Measurements from ENCODE around the gene SKIC2.
"Not testable (repeated sequence)": the region's sequence is repeated elsewhere in the genome, so short reads cannot be mapped to it uniquely, and the experiment has no call there.

Gene SKIC2

GRCh38 chr6:31969712-31970603 is 11.0 kb downstream of the SKIC2 start:
- no peaks in the 10 kb centered on the region for H3K27me3 Mint-ChIP-seq (ENCODE audit: low read depth)
- no peaks in the 10 kb centered on the region for H3K9me3 Mint-ChIP-seq
- peaks cover 28% of the 10 kb centered on the region for H3K36me3 Mint-ChIP-seq (ENCODE audit: low read depth)

GRCh38 chr6:31970604-31971271 is 11.8 kb downstream of the SKIC2 start:
- Mint-ChIP-seq H3K9me3 (no peaks in the 10 kb centered on the region), H3K4me3 (peak overlapping the region; percentile 95), H3K27me3 (ENCODE audit: low read depth) (no peaks in the 10 kb centered on the region)

More at GRCh38 chr6:31969712-31970603, 11.0 kb downstream of the SKIC2 start:
- Mint-ChIP-seq H3K4me3 (peak overlapping the region; percentile 58), H3K27ac (peak overlapping the region; percentile 73), H3K4me1 (ENCODE audit: low read depth) (peaks cover 26% of the 10 kb centered on the region)

GRCh38 chr6:31971279-31971992 is 12.5 kb downstream of the SKIC2 start:
- H3K4me1 Mint-ChIP-seq (ENCODE audit: low read depth) = peaks cover 26% of the 10 kb centered on the region
- peaks cover 20% of the 10 kb centered on the region for H3K36me3 Mint-ChIP-seq (ENCODE audit: low read depth)
- H3K27me3 Mint-ChIP-seq (ENCODE audit: low read depth) = no peaks in the 10 kb centered on the region
- peak overlapping the region; percentile 95 for H3K4me3 Mint-ChIP-seq
- H3K27ac Mint-ChIP-seq = peak overlapping the region; percentile 100
- no peaks in the 10 kb centered on the region for H3K9me3 Mint-ChIP-seq

More at GRCh38 chr6:31970604-31971271, 11.8 kb downstream of the SKIC2 start:
- Mint-ChIP-seq H3K36me3 (ENCODE audit: low read depth) (peaks cover 26% of the 10 kb centered on the region), H3K4me1 (ENCODE audit: low read depth) (peaks cover 26% of the 10 kb centered on the region), H3K27ac (peak overlapping the region; percentile 100)

GRCh38 chr6:31971993-31972708 is 13.2 kb downstream of the SKIC2 start, which contains the start of gene DXO:
DXO (minus strand) TSS chr6:31972138; CDS start chr6:31971675, 463 bp downstream.
- H3K36me3 Mint-ChIP-seq (ENCODE audit: low read depth) = peaks cover 15% of the 10 kb centered on the region
- H3K27me3 Mint-ChIP-seq (ENCODE audit: low read depth) = no peaks in the 10 kb centered on the region
- no peaks in the 10 kb centered on the region for H3K9me3 Mint-ChIP-seq

DNA sequence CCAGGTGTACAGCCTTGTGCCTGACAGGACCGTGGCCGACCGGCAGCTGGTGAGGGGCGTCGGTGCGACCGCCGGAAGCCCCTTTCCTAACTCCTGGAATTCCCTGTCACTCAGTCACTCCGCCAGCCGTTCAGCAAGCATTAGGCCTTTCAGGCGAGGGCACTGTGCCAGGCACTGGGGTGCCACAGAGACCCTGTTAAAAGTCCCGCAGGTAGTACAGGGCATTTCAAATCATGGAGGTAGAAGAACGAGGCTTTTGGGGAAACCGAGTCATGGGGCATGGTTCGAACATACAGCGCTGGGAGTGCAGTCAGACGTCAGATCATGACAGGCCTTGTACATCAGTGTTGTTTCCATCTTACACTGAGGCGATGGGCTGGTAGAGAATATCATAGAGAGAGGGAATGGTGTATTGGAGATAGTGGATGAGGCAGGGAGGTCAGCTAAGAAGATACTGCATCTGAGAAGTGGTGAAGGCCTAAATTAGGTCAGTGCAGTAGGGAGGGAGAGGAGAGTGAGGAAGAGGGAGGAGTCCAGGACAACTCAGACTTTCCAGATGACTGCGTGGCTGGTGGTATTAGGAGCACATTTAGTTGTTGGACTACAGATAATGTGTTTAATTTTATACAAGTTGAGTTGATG is 13.9 kb downstream of the SKIC2 start:
- H3K9me3 Mint-ChIP-seq = no peaks in the 10 kb centered on the region
- no peaks in the 10 kb centered on the region for H3K27me3 Mint-ChIP-seq (ENCODE audit: low read depth)
- peaks cover 26% of the 10 kb centered on the region for H3K4me1 Mint-ChIP-seq (ENCODE audit: low read depth)
- peaks cover 11% of the 10 kb centered on the region for H3K36me3 Mint-ChIP-seq (ENCODE audit: low read depth)
- peak overlapping the region; percentile 100 for H3K27ac Mint-ChIP-seq
- H3K4me3 Mint-ChIP-seq = peak overlapping the region; percentile 95

More at GRCh38 chr6:31971993-31972708, 13.2 kb downstream of the SKIC2 start, which contains the start of gene DXO:
- Mint-ChIP-seq H3K4me3 (peak within 1 kb of the TSS; percentile 95), H3K4me1 (ENCODE audit: low read depth) (peaks cover 26% of the 10 kb centered on the region), H3K27ac (peak within 1 kb of the TSS; percentile 100)

DNA sequence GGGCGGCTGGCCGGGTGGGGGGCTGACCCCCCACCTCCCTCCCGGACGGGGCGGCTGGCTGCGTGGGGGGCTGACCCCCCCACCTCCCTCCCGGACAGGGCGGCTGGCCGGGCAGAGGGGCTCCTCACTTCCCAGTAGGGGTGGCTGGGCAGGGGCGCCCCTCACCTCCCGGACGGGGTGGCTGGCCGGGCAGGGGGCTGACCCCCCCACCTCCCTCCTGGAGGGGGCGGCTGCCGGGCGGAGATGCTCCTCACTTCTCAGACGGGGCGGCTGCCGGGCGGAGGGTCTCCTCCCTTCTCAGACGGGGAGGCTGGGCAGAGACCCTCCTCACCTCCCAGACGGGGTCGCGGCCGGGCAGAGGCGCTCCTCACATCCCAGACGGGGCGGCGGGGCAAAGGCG is 17.1 kb downstream of the SKIC2 start:
- not testable (repeated sequence) for H3K27ac Mint-ChIP-seq; H3K4me3 Mint-ChIP-seq; H3K36me3 Mint-ChIP-seq (ENCODE audit: low read depth); H3K27me3 Mint-ChIP-seq (ENCODE audit: low read depth); H3K9me3 Mint-ChIP-seq
- H3K4me1 Mint-ChIP-seq (ENCODE audit: low read depth) = peaks cover 18% of the 10 kb centered on the region

DNA sequence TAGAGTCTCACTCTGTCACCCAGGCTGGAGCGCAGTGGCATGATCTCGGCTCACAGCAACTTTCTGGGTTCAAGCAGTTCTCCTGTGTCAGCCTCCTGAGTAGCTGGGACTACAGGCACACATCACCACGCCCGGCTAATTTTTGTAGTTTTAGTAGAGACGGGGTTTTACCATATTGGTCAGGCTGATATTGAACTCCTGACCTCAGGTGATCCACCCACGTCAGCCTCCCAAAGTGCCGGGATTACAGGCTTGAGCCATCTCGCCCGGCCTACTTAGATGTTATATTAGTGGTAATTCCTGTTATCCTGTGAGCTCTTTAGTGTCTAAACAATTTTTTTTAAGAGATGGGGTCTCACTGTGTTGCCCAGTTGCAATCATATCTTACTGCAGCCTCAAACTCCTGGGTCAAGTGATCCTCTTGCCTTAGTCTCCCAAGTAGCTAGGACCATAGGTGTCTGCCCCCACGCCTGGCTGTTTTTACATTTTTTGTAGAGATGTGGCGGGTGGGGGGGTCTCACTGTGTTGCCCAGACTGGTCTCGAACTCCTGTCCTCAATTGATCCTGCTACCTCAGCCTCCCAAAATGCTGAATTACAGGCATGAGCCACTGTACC is 18.9 kb downstream of the SKIC2 start:
- peaks cover 10% of the 10 kb centered on the region for H3K4me1 Mint-ChIP-seq (ENCODE audit: low read depth)
- H3K9me3 Mint-ChIP-seq = no peaks in the 10 kb centered on the region
- H3K4me3 Mint-ChIP-seq = no peak overlapping the region
- H3K36me3 Mint-ChIP-seq (ENCODE audit: low read depth) = peaks cover 5% of the 10 kb centered on the region
- no peaks in the 10 kb centered on the region for H3K27me3 Mint-ChIP-seq (ENCODE audit: low read depth)
- H3K27ac Mint-ChIP-seq = no peak overlapping the region

- Mint-ChIP-seq H3K27ac (peak overlapping the region; percentile 67), H3K4me1 (ENCODE audit: low read depth) (peaks cover 3% of the 10 kb centered on the region), H3K27me3 (ENCODE audit: low read depth) (no peaks in the 10 kb centered on the region), H3K9me3 (no peaks in the 10 kb centered on the region), H3K4me3 (no peak overlapping the region), H3K36me3 (ENCODE audit: low read depth) (peaks cover 2% of the 10 kb centered on the region)
Measured at GRCh38 chr6:31978831-31979230, 19.9 kb downstream of the SKIC2 start.

GRCh38 chr6:31979238-31979898 is 20.4 kb downstream of the SKIC2 start:
- H3K36me3 Mint-ChIP-seq (ENCODE audit: low read depth) = peaks cover 2% of the 10 kb centered on the region
- H3K4me1 Mint-ChIP-seq (ENCODE audit: low read depth) = peaks cover 3% of the 10 kb centered on the region
- H3K4me3 Mint-ChIP-seq = no peak overlapping the region
- no peaks in the 10 kb centered on the region for H3K27me3 Mint-ChIP-seq (ENCODE audit: low read depth)
- no peak overlapping the region for H3K27ac Mint-ChIP-seq
- no peaks in the 10 kb centered on the region for H3K9me3 Mint-ChIP-seq

- H3K4me3 Mint-ChIP-seq; H3K27me3 Mint-ChIP-seq (ENCODE audit: low read depth); H3K9me3 Mint-ChIP-seq; H3K4me1 Mint-ChIP-seq (ENCODE audit: low read depth); H3K27ac Mint-ChIP-seq; H3K36me3 Mint-ChIP-seq (ENCODE audit: low read depth): not testable (repeated sequence)
Measured at GRCh38 chr6:31980195-31980876, 21.4 kb downstream of the SKIC2 start.

DNA sequence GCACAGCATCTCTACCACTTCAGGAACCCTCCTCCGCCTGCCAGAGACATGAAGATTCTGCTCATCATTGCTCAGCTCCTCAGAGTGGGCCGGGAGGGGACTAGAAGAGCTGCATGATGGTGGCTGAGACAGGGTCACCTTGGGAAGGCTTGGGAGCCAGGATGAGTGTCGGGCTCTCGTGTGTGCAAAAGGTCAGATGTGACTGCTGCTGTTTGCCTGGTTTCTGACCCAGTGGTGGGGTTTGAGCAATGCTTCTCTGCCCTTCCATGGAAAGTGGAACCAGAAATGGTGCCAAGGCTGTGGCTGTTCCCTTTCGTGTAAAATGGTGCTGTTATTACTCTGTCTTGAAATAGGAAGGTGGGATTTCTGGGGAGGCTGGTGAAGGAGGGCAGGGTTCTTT is 22.0 kb downstream of the SKIC2 start:
- not testable (repeated sequence) for H3K4me1 Mint-ChIP-seq (ENCODE audit: low read depth); H3K4me3 Mint-ChIP-seq; H3K36me3 Mint-ChIP-seq (ENCODE audit: low read depth); H3K27ac Mint-ChIP-seq; H3K27me3 Mint-ChIP-seq (ENCODE audit: low read depth); H3K9me3 Mint-ChIP-seq

GRCh38 chr6:31981744-31982143 is 22.8 kb downstream of the SKIC2 start, which contains the start of gene C4A:
C4A (plus strand) TSS chr6:31982057; CDS start chr6:31982108, 51 bp downstream.
- H3K9me3 Mint-ChIP-seq; H3K27me3 Mint-ChIP-seq (ENCODE audit: low read depth); H3K27ac Mint-ChIP-seq: not testable (repeated sequence)

More at GRCh38 chr6:31981744-31982143, 22.8 kb downstream of the SKIC2 start, which contains the start of gene C4A:
- not testable (repeated sequence) for H3K4me3 Mint-ChIP-seq; H3K36me3 Mint-ChIP-seq (ENCODE audit: low read depth); H3K4me1 Mint-ChIP-seq (ENCODE audit: low read depth)
